GM21360 (cell line): ENCODE measurements around the gene PXT1.
"Not testable (repeated sequence)": the region's sequence is repeated elsewhere in the genome, so short reads cannot be mapped to it uniquely, and the experiment has no call there.

Source experiments
- ATAC-seq: cut with Tn5 transposase; IDR thresholded peaks from one replicate; pipeline ENCODE4 v1.9.1; 2021; ENCODE audit warnings: mild to moderate bottlenecking, moderate library complexity; ENCODE audit not compliant: unreplicated experiment

The PXT1 gene

DNA sequence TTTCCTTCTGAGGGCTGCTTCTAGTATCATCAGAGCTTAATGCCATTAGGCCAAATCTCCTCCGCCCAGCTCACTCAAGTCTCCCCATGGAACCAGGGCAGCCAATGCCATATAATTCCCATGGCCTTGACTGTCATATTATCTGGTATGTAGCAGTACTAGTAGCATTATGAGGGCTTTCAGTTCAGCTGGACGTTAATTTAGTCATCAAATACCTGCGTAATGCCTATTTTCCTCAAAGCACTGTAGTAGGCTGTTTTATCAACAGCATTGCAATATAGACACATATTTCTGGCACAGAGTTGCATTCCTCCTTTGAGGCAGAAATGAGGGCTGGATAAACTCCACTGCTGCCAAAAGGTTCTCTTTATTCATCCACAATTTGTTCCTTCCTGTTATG, 1.8 kb upstream of the PXT1 start:
- no peak for ATAC-seq

DNA sequence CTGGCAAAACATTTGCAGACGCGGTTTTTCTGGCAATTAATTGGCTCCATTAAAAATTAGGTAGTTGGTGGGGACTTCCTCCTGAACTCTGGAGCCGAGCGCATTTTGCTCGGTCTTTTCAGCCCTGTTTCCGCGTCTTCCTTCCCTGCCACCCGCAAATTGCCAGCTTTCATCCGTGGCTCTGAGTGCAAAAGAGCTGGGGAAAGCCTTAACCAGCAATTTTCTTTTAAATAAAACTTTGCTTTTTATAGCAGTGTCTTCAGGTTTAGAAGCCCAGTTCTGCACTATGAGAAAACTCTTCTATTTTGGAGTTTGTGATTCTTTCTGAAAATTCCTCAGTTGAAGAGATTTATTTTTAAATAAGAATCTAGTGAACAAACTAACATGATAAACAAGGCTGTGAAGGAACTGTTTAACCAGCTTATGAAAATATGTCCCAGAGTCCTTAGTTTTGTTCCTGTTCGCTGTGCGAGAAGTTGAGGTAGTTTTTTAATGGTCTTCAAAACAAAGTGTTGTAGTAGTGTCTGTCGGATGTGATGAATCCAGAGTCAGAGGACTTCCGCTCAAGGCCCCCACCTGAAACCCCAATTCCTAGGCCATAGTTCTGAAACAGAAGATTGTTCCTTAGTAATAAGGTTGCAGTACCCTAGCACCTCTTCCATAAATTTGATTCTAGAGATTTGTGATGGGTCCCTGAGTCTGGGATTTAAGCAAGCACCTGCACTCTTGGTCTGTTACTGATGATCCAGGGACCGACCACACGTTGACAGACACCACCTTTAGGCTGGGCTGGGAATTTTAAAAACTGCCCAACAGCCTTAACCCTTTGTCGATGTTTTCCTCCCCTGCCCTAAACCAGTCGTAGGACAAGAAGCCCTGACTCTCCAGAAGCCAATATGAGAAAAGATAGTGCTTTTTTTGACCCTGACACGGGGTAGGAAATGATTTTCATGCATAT, 1.1 kb upstream of the PXT1 start:
- ATAC-seq: no peak

DNA sequence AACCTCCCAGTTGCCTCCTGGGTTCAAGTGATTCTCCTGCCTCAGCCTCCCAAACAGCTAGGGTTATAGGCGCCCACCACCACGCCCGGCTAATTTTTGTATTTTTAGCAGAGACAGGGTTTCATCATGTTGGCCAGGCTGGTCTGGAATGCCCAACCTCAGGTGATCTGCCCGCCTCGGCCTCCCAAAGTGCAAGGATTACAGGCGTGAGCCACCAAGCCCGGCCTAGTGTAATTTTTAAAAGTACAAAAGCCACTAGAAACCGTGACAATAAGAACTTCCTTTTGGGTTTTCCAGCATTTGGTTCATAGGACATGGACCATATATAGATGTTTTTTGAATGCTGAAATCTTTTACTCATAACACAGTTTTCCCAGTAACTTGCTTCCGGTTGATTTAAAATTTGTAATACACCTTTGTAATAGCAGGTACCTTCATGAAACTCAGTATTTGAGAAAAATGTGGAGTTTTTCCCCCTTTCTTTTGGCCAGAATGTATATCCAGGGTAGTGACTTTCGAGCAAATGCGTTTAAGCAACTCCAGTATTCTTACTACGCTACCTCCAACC, 467 bp downstream of the PXT1 start:
- ATAC-seq: no peak

DNA sequence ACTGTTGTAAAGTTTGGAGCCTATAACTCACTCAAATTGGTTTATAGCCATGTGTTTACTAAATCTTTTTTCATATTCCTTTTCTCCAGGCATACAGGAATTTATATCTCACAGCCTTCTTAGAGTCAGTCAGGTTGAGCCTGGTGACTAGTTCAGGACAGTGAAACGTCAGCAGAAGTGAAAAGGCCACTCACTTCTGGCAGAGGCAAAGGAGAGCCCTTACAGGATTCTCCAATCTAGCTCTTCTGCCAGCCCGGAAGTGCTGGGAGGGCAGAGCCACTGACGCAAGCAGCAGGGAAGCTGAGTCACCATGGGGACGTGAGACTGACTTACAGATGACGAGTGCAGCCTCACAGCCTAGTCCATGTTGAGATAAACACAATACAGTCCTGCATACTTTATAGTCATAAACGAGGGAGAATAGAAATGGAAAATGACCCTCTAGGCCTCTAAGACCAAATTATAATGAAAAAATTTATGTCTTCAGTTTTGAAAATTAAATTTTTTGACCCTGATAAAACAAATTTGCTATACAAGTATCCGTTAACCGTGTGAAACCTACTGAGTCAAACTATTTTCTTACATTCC, 1.3 kb downstream of the PXT1 start:
- peak; percentile 64 for ATAC-seq

DNA sequence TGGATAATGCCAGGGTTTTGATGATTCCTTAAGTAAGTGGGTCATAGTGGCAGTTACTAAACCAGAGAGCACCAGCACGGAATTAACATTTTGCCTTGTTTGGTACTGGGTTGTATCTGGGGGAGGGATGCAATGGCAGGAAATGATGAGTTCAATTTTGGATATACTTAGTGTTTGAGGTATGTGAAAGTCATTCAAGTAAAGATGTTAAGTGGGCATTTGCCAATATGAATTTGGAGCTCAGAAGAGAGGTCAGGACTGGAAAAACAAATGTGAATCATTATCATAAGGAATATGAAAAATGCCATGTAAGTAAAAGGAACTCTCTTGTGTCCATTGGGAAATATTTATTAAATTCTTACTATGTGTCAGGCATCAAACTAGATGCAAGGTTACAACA, 6.2 kb downstream of the PXT1 start:
- ATAC-seq: no peak

DNA sequence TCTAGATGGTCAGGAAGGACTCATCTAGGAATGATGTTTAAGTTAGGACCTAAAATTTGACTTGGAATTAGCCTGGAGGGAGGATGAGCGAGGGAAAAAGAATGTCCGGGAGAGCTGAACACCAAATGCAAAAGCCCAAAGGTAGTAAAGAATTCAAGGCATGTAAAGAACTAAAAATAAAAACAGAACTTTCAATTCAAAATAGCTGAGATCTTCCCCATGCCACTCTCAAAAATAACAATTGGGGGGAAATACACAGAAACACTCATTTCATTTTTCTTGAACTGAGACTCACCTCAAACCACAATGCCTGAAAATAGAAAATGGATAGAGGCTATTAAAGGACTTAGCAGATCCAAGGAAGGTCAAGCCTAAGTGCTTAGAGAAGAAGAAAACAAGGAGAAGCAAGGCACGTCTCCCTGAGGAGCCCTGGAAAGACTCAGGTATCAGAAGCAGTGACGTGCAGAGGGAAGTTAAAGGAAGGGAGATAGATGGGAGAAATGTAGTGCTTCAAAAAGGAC, 10.4 kb downstream of the PXT1 start:
- no peak for ATAC-seq

DNA sequence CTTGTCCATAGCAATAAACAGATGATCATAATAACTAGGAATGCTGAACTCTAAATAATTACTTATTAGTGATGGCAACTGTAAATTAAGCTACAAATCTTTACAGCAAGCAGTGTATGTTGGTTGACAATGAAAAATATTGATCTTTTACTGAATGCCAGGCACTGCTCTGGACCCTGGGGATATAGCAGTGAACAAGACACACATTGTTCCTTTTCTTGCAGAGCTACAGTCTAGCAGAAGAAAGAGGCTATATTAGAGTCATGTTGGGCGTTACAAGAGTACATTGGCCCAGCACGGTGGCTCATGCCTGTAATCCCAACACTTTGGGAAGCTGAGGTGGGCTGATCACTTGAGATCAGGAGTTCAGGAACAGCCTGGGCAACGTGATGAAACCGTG, 11.5 kb downstream of the PXT1 start:
- ATAC-seq: no peak

DNA sequence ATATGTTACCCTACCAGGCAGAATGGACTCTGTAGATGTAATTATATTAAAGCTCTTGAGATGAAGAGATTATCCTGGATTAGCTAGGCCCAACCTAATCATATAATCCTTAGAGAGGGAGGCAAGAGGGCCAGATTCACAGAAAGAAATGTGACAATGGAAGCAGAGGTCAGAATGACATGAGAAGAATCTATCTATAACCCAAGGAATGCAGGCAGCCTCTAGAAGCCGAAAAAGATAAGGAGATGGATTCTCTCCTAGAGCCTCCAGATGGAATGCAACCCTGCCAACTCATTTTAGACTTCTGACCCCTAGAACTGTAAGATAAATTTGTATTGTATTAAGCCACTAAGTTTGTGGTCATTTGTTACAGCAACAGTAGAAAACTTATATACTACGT, 12.3 kb downstream of the PXT1 start:
- no peak for ATAC-seq

DNA sequence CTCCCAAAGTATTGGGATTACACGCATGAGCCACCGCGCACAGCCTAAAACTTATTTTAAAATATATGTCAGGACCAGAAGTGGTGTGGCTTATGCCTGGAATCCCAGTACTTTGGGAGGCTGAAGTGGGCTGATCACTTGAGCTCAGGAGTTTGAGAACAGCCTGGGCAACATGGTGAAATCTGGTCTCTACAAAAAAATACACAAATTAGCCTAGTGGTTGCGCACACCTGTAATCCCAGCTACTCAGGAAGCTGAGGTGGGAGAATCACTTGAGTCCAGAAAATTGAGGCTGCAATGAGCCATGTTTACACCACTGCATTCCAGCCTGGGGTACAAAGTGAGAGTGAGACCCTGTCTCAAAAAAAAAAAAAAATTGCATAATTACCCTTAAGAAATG, 13.7 kb downstream of the PXT1 start:
- ATAC-seq: no peak

DNA sequence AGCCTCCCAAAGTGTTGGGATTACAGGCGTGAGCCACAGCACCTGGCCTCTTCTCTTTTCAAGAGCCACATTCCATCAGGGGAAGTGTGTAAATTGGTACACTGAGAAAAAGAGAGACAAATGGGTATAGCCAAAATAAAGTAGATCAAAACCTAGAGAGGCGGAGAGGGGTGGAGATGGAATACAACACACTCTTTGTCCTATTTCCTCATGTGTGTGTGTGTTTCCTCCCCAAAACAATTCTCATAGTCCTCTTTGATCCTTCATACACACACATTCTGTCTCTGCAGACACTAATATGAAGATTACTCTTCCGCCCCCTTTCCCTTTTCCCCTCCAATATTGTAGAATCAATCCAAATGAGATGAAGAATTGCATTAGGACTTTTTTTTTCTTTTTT, 16.0 kb downstream of the PXT1 start:
- no peak for ATAC-seq

DNA sequence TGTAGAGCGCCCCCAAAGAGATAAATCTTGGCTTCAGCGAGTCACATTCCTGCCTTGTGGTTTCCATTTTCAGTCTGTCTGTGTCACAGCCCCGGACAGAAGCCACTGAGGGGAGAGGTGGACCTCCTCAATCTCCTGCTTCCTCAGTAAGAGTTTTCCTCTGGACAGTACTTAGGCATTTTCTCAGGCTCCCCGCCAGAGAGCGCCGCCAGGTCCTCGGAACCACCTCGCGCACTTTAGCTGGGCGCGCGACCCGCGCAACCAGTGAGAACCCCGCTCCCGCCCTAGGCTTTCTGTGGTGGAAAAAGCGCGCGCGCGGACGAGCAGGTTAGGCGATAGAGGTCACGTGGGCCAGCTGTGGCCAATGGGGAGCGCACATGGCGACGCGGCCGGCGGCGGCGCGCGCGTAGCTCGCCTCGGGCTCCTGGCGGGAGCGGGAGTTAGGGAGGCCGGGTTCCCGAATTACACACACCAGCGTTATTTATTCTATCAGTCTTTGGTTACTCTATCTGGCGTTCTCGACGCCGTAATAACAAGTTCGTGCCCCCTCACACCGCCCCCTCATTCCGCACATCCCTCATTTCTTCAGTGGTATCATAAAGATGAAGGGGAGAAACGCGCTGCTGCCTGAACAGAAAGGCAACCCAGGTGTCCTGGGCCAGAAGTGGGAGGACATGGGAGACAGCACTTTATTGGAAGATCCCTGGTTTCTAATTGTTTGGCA, 19.4 kb downstream of the PXT1 start:
- peak; percentile 88 for ATAC-seq

DNA sequence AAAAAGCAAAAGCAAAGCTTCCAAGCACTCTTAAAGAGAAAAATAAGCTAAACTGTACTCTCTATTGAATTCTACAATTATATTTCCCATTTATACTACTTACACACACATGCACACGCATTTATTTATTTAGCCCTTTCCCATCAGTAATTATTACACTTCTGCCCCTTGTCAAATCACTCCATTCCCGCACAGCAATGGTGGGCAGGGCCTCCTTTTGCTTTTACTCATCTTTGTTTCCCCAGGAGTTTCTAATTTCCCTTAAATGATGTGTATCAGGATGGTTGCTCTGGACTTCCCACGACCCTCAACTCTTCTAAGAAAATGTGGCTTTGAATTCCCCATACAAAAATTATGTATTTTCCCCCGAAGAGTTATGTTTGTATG, 19.9 kb downstream of the PXT1 start:
- ATAC-seq: no peak

DNA sequence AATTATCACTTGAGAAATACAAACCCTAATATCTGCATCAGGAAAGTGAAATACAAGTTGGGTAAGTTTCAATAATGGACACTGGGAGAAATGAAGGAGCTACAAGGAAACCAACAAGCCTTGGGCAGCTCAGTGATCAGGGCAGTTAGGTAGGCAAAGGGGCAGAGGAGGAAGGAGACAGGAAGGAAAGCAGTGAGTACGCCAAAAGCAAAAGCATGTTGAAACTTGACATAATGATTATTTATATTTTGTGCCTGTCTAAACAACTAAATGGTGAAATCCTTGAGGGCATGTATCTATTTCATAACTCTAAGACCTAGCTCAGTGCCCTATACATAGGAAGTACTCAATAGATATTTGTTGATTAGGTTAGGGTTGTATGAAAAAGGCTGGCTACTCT, 23.3 kb downstream of the PXT1 start:
- ATAC-seq: no peak

DNA sequence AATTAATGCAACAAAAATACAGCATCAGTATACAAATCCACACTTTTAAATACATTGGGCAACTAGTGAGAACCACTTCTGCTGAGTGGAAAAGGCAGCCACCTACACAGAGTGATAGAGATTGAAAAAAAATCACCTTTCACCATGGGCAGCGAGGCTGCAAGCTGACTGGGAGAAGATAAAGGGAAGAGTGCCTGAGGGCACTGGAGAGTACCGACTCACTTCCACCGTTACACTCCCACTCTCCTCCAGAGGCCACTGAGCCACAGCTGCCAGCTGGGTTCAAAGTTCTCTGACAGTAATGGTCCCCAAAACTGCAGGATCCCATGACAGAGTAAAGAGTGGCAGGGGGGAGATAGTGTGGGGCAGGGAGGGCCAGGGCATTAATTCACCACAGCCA, 24.1 kb downstream of the PXT1 start:
- no peak for ATAC-seq

DNA sequence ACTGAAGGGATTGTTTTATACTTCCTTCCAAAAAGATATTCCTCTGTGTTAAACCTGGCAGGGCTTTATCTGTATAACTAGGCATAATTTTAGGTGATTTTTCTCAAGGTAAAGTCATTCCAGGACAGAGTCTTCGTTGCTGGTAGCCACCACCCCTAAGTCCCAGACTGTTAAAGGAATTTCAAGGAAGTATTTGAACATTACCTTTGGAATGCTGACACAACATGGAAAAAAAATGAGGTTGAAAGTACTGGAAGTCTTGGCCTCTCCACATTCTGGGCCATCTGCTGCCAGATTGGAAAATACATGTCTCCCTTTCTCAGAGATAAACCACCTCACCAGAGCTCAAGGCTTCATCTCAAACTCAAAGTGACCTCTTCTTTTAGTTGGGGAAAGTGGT, 28.2 kb downstream of the PXT1 start:
- ATAC-seq: no peak

DNA sequence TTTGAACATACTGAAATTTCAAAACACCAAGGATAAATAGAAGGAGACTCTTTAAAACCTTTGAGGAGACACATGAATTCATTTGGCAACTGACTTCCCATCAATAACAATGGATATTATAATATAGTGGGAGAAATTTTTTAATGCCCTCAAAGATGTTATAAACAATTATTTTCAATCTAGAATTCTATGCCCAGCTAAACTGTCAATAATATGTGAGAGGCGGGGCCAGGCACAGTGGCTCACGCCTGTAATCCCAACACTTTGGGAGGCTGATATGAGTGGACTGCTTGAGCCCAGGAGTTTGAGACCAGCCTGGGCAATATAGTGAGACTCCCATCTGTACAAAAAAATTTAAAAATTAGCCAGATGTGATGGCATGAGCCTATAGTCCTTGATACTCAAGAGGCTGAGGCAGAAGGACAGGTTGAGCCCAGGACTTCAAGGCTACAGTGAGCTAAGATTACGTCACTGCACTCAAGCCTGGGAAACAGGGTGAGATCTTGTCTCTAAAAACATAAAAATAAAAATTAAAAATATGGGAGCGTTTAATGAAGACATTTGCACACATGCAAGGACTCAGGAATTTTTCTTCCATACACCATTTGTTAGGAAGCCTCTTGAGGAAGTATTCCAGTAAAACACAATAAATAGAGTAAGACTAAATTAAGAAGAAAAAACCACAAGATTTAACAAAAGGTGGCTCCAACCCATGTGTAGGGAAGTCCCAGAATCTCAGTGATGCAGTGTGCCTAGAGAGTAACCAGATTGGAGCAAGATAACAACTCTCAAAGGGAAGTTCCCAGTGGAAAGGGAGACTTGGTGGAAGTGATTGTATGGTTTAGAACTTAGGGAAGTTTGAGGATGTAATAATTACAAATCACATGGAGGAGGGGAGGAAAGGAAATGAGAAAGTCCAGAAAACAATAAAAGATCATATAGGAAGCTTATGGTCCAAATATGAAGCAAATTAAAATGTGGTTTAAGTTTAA, 28.9 kb downstream of the PXT1 start:
- no peak for ATAC-seq

DNA sequence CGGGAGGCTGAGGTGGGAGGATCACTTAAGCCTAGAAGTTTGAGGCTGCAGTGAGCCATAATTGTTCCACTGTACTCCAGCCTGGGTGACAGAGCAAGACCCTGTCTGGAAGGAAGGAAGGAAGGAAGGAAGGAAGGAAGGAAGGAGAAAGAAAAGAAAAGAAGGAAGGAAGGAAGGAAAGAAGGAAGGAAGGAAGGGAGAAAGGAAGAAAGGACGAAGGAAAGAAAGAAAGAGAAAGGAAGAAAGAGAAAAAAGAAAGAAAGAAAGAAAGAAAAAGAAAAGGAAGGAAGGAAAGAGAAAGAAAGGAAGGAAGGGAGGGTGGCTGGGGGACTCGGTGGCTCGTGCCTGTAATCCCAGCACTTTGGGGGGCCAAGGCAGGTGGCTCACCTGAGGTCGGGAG, 32.9 kb downstream of the PXT1 start:
- ATAC-seq: not testable (repeated sequence)

DNA sequence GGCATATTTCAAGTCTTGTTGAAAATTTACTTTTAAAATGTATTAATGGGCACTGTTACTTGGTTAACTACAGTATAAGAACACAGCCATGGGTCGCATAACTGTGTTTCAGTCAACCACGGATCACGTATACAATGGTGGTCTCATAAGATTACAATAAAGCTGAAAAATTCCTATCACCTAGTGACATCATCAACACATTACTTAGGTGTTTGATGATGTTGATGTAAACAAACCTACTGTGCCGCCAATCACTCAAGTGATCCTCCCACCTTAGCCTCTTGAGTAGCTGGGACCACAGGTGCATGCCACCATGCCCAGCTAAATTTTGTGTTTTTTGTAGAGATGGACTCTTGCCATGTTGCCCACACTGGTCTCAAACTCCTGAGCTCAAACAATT, 38.5 kb downstream of the PXT1 start:
- no peak for ATAC-seq

DNA sequence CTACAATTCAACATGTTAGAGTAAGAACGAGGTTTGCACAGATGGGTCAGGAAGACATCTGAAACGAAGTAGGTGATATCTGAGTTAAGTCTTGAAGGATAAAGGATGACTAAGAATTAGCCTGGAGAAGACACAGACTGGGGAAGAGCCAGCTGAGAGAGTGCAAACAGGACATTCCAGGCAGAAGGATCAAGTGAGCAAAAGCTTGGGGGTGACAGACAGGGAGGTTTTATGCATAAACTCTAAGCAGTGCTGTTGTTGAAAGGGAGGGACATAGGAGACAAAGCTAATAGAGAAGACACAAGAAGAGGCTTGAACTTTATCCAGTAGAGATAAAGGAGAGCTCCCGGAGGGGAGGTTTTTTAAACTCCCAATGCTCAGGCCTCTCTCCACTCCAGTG, 40.2 kb downstream of the PXT1 start:
- no peak for ATAC-seq

DNA sequence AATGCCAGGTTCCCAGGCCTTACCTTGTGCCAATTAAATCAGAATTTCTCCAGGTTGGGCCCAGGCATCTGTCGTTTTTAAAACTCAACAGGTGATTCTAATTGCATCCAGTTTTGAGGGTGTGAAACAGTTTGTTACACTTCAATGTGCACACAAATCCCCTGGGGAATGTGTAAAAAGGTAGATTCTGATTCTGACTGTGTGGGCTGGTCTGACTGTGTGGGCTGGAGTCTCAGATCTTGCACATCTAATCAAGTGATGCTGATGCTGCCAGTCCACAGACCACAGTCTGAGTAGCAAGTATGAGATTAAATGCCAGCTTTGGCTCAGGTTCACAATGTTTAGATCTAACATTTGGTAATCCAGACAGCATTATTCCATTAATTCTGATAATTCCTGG, 42.7 kb downstream of the PXT1 start:
- no peak for ATAC-seq
